Stimulated activated CD4-positive, alpha-beta T cell treated with anti-CD3 and anti-CD28 coated beads, Interleukin-12 subunit alpha, Interleukin-12 subunit beta, amount 100 ng/mL, for 24 hours (primary cell): ENCODE measurements around the gene EEPD1.
"Not testable (repeated sequence)": the region's sequence is repeated elsewhere in the genome, so short reads cannot be mapped to it uniquely, and the experiment has no call there.

Source experiments
- DNase-seq, 2 experiments: peaks; one replicate each; pipeline ENCODE4 v3.0.0-alpha.2; 2020; ENCODE audit warnings: low read depth in 2 of 2

The EEPD1 gene

DNA sequence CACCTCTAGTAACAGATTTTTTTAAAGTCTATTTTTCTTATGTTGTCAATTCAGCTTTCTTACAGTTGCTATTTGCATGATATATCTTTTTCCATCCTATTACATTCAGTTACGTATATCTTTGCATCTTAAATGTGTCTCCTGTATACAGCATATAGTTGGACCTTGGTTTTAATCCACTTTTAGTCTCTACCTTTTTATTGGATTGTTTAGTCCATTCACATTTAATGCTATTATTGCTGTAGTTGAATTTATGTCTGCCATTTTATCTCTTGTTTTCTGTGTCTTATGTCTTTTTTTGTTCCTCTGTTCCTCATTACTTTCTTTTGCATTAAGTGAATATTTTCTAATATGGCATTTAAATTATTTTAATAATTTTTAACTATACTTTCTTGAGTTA, 100.6 kb downstream of the EEPD1 start:
- DNase-seq: no peak

- not testable (repeated sequence) for DNase-seq
These were observed 105.6 kb downstream of the EEPD1 start for GRCh38 chr7:36258510-36259259.

DNA sequence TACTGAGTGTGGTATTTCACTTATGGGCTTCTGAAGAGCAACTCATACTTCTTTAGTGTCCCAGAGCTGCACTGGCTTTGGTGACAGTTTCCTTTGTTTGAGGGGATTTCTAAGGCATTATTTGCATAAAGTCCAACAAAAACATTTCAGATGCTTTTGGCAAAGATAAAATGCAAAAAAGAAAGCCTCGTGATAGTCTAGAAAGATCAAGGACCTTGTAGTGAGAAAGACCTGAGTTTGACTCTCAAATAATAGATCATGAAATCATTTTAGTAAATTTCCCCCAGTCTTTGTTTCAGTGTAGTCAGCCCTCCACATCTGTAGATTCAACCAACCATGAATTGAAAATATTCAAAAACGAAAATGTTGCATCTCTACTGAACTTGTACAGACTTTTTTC, 107.4 kb downstream of the EEPD1 start:
- DNase-seq: no peak

DNA sequence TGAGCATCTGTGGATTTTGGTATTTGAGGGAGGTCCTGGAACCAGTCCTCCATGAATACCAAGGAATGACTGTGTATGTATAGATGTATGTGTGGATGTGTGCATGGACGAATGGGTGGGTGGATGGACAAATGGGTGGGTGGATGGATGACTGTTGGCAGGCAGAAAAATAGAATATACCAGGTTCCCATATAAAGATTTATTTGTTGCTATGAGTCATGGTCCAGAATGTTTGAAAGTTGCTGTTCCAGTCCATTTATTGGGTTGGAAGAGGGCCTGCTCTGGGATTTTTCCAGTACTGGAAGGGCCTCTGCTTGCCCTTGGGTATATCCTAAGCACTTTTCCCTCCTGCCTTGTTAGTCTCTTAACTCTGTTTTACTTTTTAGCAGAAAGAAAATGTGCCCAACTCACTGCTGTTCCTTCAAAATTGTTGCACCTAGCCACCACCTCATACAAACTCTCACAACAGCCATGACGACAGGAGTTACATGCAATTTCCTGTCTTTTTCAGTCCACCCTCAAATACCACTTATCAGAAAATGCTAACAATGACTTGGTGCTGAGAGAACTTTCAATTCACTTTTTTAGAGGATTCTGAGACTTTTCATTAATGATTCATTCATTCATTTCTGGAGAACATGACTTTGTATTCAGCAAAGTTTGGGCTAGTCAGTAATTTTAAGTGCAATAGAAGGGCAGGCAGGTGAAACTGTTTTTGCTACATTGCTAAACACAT, 108.1 kb downstream of the EEPD1 start:
- DNase-seq: no peak

- DNase-seq: no peak
These were observed 109.4 kb downstream of the EEPD1 start for GRCh38 chr7:36262309-36263094.

GRCh38 chr7:36263095-36263484, 110.0 kb downstream of the EEPD1 start:
- DNase-seq: no peak

GRCh38 chr7:36264123-36264801, 111.2 kb downstream of the EEPD1 start:
- no peak for DNase-seq

DNA sequence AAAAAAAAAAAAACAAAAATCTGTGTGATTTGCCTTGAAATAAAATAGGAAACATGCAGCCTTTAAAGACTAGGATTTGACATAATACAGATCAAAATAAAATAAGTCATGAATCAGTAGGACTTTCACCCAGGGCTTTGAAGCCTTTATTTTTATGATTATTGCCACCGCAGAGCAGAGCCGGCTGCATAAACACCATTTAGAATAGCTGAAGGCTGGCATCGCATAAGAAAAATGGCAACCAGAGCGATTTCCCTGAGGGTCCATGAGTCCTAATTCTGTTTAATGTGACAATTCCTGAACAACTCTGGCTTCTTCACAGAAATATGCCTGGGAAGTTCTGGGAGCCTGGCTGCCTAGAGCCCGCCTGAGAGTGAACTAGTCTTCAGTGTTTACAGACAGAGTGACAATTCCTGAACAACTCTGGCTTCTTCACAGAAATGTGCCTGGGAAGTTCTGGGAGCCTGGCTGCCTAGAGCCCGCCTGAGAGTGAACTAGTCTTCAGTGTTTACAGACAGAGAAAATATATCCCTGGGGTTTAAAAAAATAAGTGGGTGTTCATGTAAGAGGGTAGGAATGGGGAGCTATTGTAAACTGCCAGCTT, 112.0 kb downstream of the EEPD1 start:
- no peak for DNase-seq

GRCh38 chr7:36265680-36266079, 112.6 kb downstream of the EEPD1 start:
- DNase-seq: no peak

DNA sequence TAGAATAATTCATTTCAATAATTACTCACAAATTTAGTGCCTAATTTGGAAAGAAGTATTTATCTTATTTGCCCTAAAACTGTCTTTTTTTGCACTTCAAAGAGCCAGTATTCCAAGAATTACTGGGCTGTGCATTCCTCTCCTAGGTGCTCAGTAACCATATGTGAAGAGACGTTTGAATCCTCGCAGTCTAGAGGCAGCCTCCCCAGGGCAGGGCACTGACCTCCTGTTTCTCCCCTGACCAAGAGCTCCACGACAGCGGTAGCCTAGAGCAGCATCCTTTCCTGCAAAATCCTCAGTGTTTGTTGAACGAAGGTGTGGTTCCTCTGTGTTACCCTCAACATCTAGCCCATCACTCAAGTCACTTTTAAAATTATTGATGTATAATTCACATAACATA, 113.1 kb downstream of the EEPD1 start:
- no peak for DNase-seq

- DNase-seq: no peak
These were observed 113.6 kb downstream of the EEPD1 start for GRCh38 chr7:36266683-36267082.

GRCh38 chr7:36272211-36272566, 119.1 kb downstream of the EEPD1 start:
- DNase-seq: no peak

GRCh38 chr7:36272567-36273269, 119.7 kb downstream of the EEPD1 start:
- DNase-seq: no peak

- DNase-seq: no peak
These were observed 120.8 kb downstream of the EEPD1 start for GRCh38 chr7:36273836-36274235.

DNA sequence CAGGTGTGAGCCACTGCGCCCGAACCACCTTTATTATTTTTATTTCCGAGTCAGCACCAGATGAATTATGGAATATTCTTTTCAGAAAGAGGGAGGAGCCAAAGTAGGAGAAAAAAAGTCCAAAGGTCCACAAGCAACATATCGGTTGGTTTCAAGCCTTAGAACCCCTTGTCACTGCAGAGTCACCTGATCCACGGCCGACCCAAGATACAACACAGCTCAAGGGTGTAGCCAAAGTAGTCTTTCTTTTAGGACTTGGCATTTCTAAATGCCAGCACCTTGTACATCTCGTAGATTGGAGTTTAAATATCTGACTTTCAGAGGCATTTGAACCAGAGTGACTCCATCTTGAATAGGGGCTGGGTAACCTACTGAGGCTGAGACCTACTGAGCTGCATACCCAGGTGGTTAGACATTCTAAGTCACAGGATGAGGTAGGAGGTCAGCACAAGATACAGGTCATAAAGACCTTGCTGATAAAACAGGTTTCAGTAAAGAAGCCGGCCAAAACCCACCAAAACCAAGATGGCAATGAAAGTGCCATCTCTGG, 122.8 kb downstream of the EEPD1 start:
- no peak for DNase-seq

DNA sequence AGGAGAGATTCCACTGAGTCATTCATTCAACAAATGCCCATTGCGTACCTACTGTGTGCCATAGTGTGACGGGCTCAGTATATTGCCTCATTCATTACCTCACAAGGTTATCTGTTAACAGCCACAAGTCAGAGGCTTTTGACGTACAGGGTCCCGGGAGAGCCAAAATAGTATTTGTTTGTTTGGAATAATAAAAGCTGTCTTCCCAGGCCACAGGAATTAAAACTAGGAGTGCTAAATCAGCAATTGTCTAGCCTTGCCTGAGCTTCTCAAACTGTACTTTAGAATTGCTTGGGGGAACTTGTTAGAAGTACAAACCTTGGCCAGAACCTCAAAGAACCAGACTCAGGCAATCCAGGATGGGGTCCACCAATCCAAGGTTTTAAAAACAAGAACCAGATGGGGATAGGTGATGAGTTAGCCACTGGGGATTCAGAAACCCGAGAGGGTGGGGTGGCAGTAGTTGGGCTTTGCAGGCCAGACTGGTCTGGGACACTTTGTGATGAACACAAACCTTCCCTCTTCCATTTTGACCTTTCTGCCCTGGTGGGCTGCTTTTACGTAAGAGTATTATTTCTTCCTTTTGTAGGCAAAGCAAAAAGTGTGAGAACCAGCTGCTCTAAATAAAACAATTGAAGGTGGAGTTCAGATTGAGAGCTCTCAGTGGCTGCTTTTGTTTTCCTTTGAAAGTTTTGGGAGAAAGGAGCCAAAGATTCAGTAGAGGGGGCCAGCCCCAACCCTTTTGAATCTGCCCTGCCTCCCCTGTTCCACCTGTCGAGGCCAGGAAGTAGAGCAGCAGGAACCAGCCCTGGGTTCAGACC, 123.6 kb downstream of the EEPD1 start:
- DNase-seq: no peak

GRCh38 chr7:36277249-36277542, 124.1 kb downstream of the EEPD1 start:
- DNase-seq: no peak

DNA sequence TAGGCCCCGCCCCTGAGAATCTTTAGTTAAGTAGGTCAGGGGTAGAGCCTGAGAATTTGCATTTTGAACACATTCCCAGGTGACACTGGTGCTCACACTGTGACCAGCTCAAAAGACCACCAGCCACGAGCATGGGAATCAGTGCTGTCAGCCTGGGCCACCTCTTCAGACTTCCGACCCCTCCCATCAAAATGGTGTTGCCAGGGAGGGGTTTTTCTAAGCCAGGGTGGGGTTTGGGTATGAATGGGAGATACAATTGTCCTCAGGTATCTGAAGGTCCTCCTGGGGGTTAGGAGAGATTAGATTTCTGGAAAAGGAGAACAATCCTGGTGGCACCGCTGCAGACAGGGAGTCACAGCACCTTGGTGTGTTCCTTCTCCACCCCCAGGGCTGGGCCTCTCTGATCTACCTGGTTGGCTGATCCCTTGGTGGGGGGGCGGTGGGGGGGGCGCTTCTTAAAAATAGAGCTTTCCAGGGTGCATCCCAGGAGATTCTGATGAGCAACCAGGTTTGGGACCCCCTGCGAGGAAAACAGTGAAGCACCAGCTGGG, 125.1 kb downstream of the EEPD1 start:
- no peak for DNase-seq

DNA sequence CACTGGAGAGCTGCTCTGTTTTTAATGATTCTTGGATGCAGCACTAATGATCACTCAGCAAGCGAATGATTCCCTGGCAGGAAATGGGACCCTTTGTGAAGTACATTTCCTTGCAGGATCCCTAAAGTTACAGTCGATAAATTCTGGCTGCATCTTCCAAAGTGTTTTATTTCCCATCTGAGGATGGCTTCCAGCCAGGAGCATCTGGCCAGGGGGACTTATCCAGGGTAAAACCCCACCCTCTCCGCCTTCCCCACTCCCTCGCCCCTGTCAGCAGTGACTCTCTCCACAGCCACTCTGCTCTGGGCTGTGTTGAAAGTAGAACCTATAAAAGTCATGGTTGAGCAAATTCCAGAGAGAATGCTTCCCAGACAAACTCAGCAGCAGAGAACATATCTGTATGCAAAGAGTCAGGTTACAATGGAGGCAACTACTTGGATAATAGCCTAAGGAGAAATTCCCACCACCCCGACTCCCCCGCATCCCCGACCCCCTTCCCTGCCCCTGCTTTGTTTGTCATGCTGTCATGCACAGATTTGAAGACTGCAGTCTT, 125.6 kb downstream of the EEPD1 start:
- DNase-seq: no peak
